SH-SY5Y (cell line): ENCODE results near the gene DDX59.

Experiments used
- GATA2 ChIP-seq: IDR thresholded peaks from 2 replicates; pipeline ENCODE4 v1.6.1; 2011; ENCODE audit warnings: mild to moderate bottlenecking, low read depth, low read length
- GATA3 ChIP-seq: IDR thresholded peaks from 2 replicates; pipeline ENCODE4 v1.6.1; 2011; ENCODE audit warnings: low read depth, mild to moderate bottlenecking, low read length, moderate library complexity

DNA sequence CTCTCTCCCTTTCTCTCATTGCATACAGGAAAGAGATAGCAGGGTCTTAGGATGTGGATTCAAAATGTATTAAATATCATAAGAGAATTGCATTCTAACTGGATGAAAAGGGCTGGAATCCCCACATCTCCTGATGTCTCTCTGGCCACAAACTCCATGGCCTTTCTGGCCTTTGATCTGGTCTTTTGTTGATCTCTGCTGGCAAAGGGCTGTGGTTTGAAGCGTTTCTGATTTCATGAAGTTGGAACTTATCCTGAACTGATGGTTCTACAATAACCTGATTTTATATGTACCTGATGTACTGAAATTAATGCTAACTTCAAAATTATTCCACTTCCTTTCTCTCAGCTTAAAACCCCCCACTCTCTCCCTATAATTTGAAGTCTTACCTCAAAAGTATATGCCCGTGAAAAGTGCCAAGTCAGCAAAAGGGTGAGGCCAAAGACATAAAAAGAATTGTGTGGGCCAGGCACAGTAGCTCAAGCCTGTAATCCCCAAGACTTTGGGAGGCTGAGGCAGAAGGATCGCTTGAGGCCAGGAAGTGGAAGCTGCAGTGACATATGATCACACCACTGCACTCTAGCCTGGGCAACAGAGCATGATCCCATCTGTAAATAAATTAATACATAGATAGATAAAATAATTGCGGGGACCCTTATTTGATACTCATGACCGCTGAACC is 42.7 kb downstream of the DDX59 start:
- TF ChIP-seq GATA3: no peak
- no peak for TF ChIP-seq GATA2
